ENCODE results near the gene OR4D2.

OR4D2 gene

DNA sequence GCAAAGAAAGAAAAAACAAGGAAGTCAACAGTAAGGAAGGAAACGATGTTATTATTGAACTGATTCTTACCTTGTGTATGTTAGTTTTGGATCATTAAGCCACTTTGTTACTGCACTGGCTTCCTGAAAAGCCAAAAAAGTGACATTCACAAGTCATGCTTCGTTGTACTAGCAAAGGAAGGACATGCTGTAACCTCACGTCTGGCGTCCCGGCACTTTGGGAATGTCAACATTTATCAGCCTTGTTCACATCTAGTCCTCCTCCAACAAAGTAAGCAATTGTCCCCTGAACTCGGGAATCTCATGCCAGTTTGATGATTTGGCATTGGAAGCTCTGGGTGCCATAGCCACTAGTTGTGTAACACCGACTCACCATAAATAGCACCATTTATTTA lies 53.0 kb downstream of the OR4D2 start:
- TF ChIP-seq, protein P1, sequence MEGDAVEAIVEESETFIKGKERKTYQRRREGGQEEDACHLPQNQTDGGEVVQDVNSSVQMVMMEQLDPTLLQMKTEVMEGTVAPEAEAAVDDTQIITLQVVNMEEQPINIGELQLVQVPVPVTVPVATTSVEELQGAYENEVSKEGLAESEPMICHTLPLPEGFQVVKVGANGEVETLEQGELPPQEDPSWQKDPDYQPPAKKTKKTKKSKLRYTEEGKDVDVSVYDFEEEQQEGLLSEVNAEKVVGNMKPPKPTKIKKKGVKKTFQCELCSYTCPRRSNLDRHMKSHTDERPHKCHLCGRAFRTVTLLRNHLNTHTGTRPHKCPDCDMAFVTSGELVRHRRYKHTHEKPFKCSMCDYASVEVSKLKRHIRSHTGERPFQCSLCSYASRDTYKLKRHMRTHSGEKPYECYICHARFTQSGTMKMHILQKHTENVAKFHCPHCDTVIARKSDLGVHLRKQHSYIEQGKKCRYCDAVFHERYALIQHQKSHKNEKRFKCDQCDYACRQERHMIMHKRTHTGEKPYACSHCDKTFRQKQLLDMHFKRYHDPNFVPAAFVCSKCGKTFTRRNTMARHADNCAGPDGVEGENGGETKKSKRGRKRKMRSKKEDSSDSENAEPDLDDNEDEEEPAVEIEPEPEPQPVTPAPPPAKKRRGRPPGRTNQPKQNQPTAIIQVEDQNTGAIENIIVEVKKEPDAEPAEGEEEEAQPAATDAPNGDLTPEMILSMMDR (IDR thresholded peaks at IDR 0.05; ENCODE audit: borderline replicate concordance, insufficient read depth, low read depth, low read length): no peak
- H3K4me3 ChIP-seq (ENCODE audit: low read depth, low read length): no peak overlapping the region
